Activated T-helper 1 cell treated with anti-CD3 and anti-CD28 coated beads, Interleukin-12 subunit alpha, Interleukin-12 subunit beta, Interleukin-2, Interleukin-4 antibody, amounts not matched to agents 30 ng/mL and 10 ng/mL and 1 ng/mL, durations not matched to agents 14 hours and 24 hours and 36 hours (primary cell): Measurements from ENCODE around the gene BOLA3. TPM values are rescaled to one million over a fixed set of nuclear protein-coding genes. Genes with fewer than 3 reads are reported as not detected.

Experiments
- DNase-seq: peaks from one replicate; pipeline ENCODE4 v3.0.0; 2021; ENCODE audit warnings: low spot score
- H3K27ac Mint-ChIP-seq: one replicate; pipeline ENCODE4 v1.8.0; 2021; ENCODE audit warnings: mild to moderate bottlenecking, mixed read lengths
- H3K27me3 Mint-ChIP-seq: one replicate; pipeline ENCODE4 v1.8.0; 2022; ENCODE audit warnings: mild to moderate bottlenecking, moderate library complexity, mixed read lengths; ENCODE audit not compliant: insufficient read depth
- H3K36me3 Mint-ChIP-seq: one replicate; pipeline ENCODE4 v1.8.0; 2021; ENCODE audit warnings: low read depth, mixed read lengths
- H3K4me1 Mint-ChIP-seq: one replicate; pipeline ENCODE4 v1.8.0; 2021; ENCODE audit warnings: low read depth, mixed read lengths
- H3K4me3 Mint-ChIP-seq: one replicate; pipeline ENCODE4 v1.8.0; 2021; ENCODE audit warnings: mild to moderate bottlenecking, moderate library complexity, mixed read lengths
- H3K9me3 Mint-ChIP-seq: one replicate; pipeline ENCODE4 v1.8.0; 2021; ENCODE audit warnings: mixed read lengths
- intact Hi-C: fragments of 100-400 bp; cut with micrococcal nuclease; formaldehyde crosslinking; loops from one replicate; pipeline ENCODE4 v1.15.1; 2024
- total RNA-seq: library from RNA; stranded (reverse); gene quantifications from 2 replicates; pipeline ENCODE4 v1.2.3, GENCODE V29; 2022

BOLA3 gene
- total RNA-seq, 1 donor from 2014 or later, result 98.2 TPM

- Mint-ChIP-seq H3K4me3 (peak within 1 kb of the TSS; percentile 88), H3K27ac (peak within 1 kb of the TSS; percentile 85), H3K4me1 (peaks cover 40% of the 10 kb centered on the region), H3K27me3 (no peaks in the 10 kb centered on the region), H3K9me3 (no peaks in the 10 kb centered on the region), H3K36me3 (peaks cover 19% of the 10 kb centered on the region)
- DNase-seq, result peak; percentile 99
- intact Hi-C loops, result loop anchor here (1.0 to 2.0 kb wide), 9 partner anchors 8 to 476 kb away; partner anchors contain the start of genes BOLA3, DGUOK, INO80B and MTHFD2
Observed at GRCh38 chr2:74178211-74179062, 30.7 kb upstream of the BOLA3 start, which contains the start of gene MOB1A. Gene MOB1A, minus strand, starts transcription at chr2:74178879. Its CDS starts 205 bp downstream, at chr2:74178674.

DNA sequence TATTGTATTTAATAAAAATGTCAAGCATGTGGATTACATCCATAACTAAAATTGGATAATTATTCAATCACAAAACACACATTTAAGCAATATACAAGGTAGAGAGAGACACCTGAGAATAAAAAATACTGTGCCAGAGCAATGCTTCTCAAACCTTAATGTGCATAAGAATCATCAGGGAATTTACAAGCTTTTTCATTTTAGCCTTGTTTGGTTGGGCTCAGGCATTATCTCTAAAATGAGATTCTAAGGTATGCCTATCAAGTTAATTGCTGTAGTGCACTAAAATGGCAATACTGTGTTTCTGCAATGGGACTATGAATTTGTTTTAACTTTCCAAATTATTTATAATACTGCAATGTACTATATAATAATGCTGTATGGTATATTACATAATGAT is 30.0 kb upstream of the BOLA3 start:
- intact Hi-C loops, result loop anchor here (1.0 to 2.0 kb wide), 8 partner anchors 9 to 349 kb away; partner anchors contain the start of genes BOLA3, DGUOK, INO80B and MTHFD2
- Mint-ChIP-seq H3K27me3 (no peaks in the 10 kb centered on the region), H3K27ac (peak overlapping the region; percentile 85), H3K36me3 (peaks cover 22% of the 10 kb centered on the region), H3K9me3 (no peaks in the 10 kb centered on the region), H3K4me1 (peaks cover 45% of the 10 kb centered on the region), H3K4me3 (peak overlapping the region; percentile 88)
- DNase-seq, result no peak

GRCh38 chr2:74174909-74175308 is 27.2 kb upstream of the BOLA3 start:
- Mint-ChIP-seq H3K9me3 (no peaks in the 10 kb centered on the region), H3K4me1 (peaks cover 46% of the 10 kb centered on the region), H3K27ac (no peak overlapping the region), H3K4me3 (peak overlapping the region; percentile 4), H3K36me3 (peaks cover 33% of the 10 kb centered on the region), H3K27me3 (no peaks in the 10 kb centered on the region)
- DNase-seq, result no peak
- intact Hi-C loops, result no loop called here

DNA sequence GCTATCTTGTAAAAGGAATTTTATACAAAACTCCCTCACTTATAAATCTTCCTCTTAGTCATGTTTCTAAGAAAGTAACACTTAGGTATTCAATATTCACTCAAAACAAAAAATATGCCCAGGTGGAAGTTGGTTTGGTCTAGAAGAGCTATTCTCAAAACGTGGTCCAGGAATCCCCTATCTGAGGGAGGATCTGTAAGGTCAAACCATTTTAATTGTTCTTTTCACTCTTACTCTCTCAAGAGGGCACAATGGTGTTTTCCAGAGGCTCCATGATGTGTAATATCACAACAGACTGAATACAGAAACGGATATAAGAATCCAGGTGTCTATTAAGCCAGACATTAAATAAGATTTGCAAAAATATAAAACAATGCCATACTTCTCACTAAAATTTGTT is 21.0 kb upstream of the BOLA3 start:
- Mint-ChIP-seq H3K27me3 (no peaks in the 10 kb centered on the region), H3K9me3 (peaks cover 3% of the 10 kb centered on the region), H3K4me1 (peaks cover 20% of the 10 kb centered on the region), H3K27ac (peak overlapping the region; percentile 67), H3K36me3 (peaks cover 43% of the 10 kb centered on the region), H3K4me3 (peak overlapping the region; percentile 6)
- DNase-seq, result no peak
- intact Hi-C loops, result loop anchor here (5.0 kb wide), 1 partner anchor 34 kb away; no protein-coding TSS in a partner anchor

DNA sequence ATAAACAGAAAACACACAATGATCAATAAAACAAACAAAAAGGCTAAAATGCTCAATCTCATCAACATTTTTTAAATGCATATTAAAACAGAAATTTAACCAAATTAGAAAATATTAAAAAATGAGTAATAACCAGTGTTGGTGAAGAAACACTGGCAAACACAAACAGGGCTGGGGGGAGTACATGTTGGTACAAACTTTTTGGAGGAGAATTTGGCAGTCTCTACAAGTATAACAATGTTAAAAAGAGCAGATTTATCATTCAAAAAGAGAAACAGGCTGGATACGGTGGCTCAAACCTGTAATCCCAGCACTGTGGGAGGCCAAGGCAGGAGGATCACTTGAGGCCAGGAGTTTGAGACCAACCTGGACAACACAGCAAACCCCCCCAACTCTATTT is 17.0 kb upstream of the BOLA3 start:
- intact Hi-C loops, result loop anchor here (5.0 kb wide), 1 partner anchor 38 kb away; no protein-coding TSS in a partner anchor
- peaks cover 39% of the 10 kb centered on the region for H3K36me3 Mint-ChIP-seq
- no peaks in the 10 kb centered on the region for H3K27me3 Mint-ChIP-seq
- peaks cover 3% of the 10 kb centered on the region for H3K9me3 Mint-ChIP-seq
- DNase-seq, result no peak
- H3K4me1 Mint-ChIP-seq, result peaks cover 6% of the 10 kb centered on the region
- no peak overlapping the region for H3K27ac Mint-ChIP-seq
- no peak overlapping the region for H3K4me3 Mint-ChIP-seq

- Mint-ChIP-seq H3K27ac (no peak overlapping the region), H3K36me3 (peaks cover 40% of the 10 kb centered on the region), H3K27me3 (no peaks in the 10 kb centered on the region), H3K4me3 (no peak overlapping the region), H3K4me1 (no peaks in the 10 kb centered on the region), H3K9me3 (peaks cover 3% of the 10 kb centered on the region)
- intact Hi-C loops, result no loop called here
- DNase-seq, result no peak
Observed at GRCh38 chr2:74162951-74163350, 15.2 kb upstream of the BOLA3 start.

DNA sequence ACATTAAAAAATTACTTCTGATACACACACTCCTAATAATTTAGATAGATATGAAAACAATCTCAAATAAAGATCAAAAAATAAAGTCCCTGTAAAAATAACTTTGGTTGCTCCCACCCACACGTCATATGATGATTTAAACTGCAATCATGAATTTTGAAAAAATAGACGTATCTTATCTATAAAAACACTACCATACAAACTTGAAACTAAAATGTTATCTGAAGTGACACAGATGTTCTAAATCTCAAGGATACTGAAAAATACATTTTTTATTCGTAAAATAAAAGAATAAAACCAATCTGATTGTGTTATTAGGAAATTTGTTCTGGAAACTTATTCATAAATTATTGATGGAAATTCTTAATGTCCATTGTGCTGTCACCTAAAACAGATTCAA is 8.1 kb upstream of the BOLA3 start:
- Mint-ChIP-seq H3K27me3 (no peaks in the 10 kb centered on the region), H3K9me3 (no peaks in the 10 kb centered on the region), H3K36me3 (peaks cover 38% of the 10 kb centered on the region), H3K27ac (no peak overlapping the region), H3K4me3 (no peak overlapping the region), H3K4me1 (peaks cover 16% of the 10 kb centered on the region)
- DNase-seq, result no peak
- intact Hi-C loops, result no loop called here

GRCh38 chr2:74152954-74153353 is 5.2 kb upstream of the BOLA3 start:
- no peak overlapping the region for H3K4me3 Mint-ChIP-seq
- H3K27me3 Mint-ChIP-seq, result no peaks in the 10 kb centered on the region
- no peak overlapping the region for H3K27ac Mint-ChIP-seq
- peaks cover 32% of the 10 kb centered on the region for H3K36me3 Mint-ChIP-seq
- H3K9me3 Mint-ChIP-seq, result no peaks in the 10 kb centered on the region
- DNase-seq, result no peak
- intact Hi-C loops, result no loop called here
- peaks cover 16% of the 10 kb centered on the region for H3K4me1 Mint-ChIP-seq

GRCh38 chr2:74149570-74150319 is 2.0 kb upstream of the BOLA3 start:
- Mint-ChIP-seq H3K36me3 (peaks cover 17% of the 10 kb centered on the region), H3K9me3 (no peaks in the 10 kb centered on the region), H3K27ac (peak overlapping the region; percentile 29), H3K4me1 (peaks cover 10% of the 10 kb centered on the region), H3K27me3 (no peaks in the 10 kb centered on the region), H3K4me3 (peak overlapping the region; percentile 60)
- intact Hi-C loops, result loop anchor here (2.0 to 10.0 kb wide), 3 partner anchors 17 to 241 kb away; no protein-coding TSS in a partner anchor
- DNase-seq, result no peak

DNA sequence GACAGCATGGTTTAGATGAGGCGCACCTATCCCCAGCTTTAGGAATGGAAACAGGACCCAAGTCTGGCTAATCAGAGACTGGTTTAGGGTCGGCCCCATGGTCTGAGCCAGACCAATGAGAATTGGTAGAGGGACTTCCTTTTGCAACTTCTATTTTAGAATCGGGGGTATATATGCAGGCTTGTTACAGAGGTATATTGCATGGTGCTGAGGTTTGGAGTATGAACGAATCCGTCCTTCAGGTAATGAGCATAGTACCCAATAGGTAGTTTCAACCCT is 1.5 kb upstream of the BOLA3 start:
- H3K27ac Mint-ChIP-seq, result no peak overlapping the region
- DNase-seq, result no peak
- H3K27me3 Mint-ChIP-seq, result no peaks in the 10 kb centered on the region
- intact Hi-C loops, result loop anchor here (2.0 to 10.0 kb wide), 2 partner anchors 186 to 240 kb away; no protein-coding TSS in a partner anchor
- H3K36me3 Mint-ChIP-seq, result peaks cover 17% of the 10 kb centered on the region
- H3K4me1 Mint-ChIP-seq, result peaks cover 10% of the 10 kb centered on the region
- no peak overlapping the region for H3K4me3 Mint-ChIP-seq
- no peaks in the 10 kb centered on the region for H3K9me3 Mint-ChIP-seq

DNA sequence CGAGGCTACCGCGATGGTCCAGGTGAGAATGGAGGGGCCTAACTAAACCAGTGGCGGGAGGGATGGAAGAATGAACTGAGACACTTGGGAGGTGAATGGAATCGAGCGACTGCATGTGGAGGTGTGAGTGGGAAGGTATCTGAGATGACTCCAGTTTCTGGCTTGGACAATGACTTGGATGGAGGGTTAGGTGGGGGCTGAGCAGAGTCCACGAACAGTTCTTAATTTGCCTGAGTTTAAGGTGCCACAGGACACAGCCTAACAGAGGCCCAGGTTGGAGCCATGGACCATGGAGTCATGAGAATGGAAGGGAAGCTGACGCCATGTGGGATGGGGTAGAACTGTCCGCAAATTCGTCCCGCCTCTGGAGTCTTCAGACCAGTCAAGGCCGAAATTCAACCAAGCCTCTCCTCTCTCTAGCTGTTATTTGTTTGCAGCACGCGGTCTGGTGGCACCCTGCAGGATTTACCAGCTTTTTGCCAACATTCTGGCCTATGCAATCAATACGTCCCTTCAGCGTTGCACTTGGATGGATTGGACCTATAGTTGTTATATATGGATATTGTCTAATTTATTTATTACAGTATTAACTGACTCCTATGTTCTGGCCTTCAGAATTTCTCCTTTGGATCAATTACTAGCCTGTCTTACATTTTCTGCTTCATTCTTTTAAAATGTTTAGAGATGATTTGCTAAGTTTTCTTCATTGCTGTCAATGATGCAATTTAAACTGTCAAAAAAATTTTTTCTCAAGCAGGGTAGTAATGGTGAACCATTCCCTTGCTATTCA is 940 bp upstream of the BOLA3 start:
- intact Hi-C loops, result loop anchor here (1.0 to 10.0 kb wide), 4 partner anchors 28 to 289 kb away; no protein-coding TSS in a partner anchor
- Mint-ChIP-seq H3K4me1 (peaks cover 8% of the 10 kb centered on the region), H3K4me3 (no peak overlapping the region), H3K27ac (no peak overlapping the region), H3K27me3 (no peaks in the 10 kb centered on the region), H3K36me3 (peaks cover 16% of the 10 kb centered on the region), H3K9me3 (no peaks in the 10 kb centered on the region)
- no peak for DNase-seq
